GM21526 (cell line): ENCODE data around the gene FUT8.
"Not testable (repeated sequence)": the region's sequence is repeated elsewhere in the genome, so short reads cannot be mapped to it uniquely, and the experiment has no call there.

ENCODE experiments used
- ATAC-seq: cut with Tn5 transposase; IDR thresholded peaks from one replicate; pipeline ENCODE4 v1.9.1; 2021; ENCODE audit warnings: moderate library complexity; ENCODE audit not compliant: unreplicated experiment, low FRiP score

The FUT8 gene

DNA sequence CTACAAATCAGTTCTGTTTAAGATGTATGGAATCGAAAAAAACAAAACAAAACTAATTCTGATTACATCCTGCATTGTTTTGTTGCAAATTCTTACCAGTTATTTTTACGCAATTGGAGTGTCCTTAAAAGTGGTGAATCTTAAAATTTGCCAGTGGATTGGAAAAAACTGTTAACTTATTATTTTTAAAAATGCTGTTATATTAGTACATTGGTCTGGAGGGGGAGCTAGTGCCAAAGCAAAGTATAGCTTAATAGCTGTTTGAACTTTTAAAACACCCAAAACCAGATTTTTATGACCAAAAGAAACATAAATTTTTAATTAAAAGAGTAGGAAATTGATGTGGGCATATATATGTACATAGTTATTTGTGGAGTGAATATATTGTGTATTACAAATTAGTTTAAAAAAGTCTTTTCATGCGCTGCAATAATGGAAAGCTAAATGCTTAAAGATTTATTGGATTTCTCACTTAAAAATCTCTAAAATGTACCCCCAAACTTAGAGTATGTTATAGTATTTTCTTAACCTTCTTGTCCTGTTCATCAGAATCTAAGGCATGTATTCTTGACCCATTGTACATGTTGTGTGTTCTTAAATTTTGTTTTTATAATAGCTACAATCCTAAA lies 2.5 kb downstream of the FUT8 start:
- ATAC-seq: no peak

DNA sequence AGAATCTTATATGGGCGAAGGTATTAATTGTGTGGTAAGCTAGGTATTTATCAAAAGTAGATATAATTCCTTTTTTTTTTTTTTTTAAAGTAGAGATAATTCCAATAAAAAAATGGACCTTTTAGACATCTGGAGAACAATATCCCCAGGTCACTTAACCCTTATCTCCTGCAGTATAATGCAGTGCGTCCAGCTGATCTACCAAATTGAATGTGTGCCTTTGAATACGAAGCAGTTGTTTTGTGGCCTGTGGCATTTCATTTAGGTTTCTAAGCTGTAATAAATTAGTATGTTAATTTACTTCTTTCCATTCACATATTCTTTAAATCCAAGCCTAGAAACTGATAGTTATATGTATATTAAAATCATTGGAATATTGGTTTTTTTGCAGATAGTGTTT lies 3.1 kb downstream of the FUT8 start:
- ATAC-seq: no peak

DNA sequence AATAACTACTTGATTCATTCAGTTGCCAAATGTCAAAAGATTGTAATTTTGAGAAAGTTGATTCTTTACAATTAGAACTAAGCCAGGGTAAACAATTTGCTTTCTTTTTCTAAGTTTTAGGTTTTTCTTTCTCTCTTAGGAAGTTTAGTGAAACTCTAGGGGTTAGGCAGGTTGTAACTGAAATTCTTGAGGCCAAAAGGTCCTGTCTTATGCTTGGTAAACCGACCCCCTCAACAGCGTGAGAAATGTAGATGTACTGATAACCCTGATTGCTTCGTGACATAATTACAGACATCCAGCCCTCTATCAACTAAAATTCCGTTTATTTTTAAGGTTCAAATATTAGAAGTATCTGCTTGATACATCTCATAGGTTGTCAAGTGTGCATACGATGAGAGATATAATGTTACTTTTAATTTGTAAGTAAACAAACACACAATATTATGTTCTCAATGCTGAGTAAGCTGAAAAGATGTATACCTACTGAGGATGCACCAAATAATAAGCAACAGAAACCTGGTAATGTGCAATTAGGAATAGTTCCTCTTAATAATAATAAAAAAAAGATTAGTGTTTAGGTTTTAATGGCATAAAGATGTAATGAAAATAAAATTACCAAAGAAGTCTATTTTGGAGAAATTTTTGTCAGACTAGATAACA lies 7.2 kb downstream of the FUT8 start:
- no peak for ATAC-seq

DNA sequence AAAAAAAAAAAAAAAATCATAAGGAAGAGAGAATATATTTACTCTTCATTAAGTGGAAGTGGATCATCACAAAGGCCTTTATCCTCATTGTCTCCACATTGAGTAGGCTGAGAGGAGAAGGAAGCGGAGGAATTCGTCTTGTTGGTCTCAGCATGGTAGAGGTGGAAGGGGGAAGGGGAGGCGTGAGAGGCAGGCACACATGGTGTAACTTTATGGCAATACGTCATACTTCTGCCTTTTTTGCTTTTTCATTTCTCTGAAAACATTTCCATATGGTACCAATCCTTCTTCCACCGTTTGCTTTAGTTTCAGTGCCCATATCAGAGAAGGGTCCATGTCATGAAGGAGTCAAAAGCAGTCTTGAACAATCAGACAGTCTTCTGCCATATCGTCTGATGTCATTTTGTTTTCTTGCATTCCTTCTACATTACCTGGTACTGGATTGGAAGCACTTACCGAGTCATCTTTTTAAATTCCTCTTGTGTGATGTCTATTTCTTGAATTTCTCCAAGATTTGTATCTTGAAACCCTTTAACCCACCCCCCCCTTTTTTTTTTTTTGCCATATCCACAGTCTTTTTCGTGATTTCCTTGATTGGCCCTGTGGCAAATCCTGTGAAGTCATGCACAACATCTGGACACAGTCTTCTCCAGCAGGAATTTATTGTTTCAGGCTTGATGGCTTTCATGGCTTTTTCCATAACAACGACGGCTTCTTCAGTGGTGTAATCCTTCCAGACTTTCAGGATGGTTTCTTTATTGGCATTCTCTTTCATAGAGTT lies 8.9 kb downstream of the FUT8 start:
- ATAC-seq: no peak

DNA sequence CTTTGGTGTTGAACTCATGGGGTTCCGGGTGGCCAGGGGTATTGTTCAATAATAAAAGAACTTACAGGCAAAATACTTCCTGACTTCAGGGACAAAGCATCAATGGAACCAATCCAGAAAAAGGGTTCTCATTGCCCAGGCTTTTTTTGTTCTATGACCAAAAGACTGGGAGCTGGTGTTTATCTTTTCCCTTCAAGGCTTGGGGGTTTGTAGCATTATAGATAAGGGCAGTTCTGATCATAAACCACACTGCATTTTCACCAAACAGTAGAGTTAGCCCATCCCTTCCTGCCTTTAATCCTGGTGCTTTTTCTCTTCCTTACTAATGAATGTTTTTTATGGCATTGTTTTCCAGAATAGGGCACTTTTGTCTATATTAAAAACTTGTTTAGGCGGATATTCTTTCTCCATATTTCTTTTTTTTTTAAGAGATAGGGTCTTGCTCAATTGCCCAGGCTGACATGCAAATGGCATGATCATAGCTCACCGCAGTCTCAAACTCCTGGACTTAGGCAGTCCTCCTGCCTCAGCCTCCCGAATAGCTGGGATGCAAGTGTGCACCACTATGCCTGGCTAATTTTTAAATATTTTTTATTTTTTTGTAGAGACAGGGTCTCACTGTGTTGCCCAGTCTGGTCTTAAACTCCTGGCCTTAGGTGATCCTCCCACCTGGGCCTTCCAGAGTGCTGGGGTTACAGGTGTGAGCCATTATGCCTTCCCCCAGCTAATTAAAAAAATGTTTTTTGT lies 9.7 kb downstream of the FUT8 start:
- ATAC-seq: no peak

DNA sequence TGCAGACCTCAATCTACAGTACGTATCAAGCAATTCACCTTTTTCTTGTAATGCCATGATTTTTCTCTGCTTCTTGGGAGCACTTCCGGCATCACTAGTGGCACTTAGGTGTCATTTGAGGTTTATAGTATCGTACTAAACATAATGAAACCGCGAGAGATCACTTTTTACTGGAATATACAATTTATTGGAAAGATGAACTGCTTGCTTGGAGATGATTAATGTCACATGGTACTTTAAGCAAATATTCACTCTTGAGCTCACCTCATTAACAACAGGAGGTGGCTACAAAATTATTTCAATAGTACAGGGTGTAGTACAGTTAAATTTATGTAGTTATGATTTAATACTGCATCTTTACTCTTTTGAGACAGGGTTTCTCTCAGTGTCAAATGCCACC lies 11.5 kb downstream of the FUT8 start:
- no peak for ATAC-seq

DNA sequence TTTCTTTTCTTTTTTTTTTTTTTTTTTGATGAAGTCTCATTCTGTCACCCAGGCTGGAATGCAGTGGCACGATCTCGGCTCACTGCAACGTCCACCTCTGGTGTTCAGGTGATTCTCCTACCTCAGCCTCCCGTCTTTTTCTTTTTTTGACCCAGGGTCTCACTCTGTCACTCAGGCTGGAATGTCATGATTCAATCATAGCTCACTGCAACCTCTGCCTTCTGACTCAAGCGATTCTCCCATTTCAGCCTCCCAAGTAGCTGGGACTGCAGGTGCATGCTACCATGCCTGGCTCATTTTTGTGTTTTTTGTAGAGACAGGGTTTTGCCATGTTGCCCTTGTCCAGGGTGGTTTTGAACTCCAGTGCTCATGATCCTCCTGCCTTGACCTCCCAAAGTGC lies 12.0 kb downstream of the FUT8 start:
- no peak for ATAC-seq

DNA sequence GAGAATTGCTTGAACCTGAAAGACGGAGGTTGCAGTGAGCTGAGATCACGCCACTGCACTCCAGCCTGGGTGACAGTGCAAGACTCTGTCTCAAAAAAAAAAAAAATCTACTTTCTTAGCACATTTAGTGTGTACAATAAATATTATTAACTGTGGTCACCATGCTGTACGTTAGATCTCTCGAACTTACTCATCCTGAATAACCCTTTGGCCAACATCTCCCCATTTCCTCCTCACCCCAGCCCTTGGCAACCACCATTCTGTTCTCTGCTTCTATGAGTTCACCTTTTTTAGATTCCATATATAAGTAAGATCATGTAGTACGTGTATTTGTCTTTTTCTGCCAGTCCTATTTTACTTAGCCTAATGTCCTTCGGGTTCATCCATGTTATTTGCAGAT lies 13.4 kb downstream of the FUT8 start:
- ATAC-seq: no peak

DNA sequence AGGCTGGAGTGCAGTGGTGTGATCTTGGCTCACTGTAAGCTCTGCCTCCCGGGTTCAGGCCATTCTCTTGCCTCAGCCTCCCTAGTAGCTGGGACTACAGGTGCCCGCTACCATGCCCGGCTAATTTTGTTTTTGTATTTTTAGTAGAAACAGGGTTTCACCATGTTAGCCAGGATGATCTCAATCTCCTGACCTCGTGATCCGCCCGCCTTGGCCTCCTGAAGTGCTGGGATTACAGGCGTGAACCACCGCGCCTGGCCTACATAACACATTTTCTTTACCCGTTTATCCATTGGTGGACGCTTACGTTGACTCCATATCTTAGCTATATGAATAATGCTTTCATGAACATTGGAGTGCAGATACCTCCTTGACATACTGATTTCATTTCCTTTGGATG lies 14.4 kb downstream of the FUT8 start:
- ATAC-seq: not testable (repeated sequence)

DNA sequence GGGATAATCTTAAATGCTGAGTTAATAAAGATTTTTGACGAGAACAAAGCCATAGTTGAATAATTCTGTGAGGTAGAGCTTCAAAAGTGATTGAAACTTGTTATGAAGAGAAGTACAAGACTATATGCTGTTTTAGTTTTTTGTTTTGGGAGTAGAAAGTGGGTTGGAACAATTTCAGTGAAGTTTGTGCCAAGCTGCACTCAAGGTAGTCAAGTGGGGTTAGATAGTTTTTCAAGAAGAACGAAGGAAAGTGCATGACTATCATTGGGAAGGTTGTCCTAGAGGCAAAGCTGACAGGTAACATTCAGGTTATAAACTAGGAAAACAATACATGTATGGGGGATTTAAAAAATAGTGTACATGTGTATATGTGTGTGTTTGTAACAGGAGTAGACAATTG lies 16.2 kb downstream of the FUT8 start:
- ATAC-seq: no peak

DNA sequence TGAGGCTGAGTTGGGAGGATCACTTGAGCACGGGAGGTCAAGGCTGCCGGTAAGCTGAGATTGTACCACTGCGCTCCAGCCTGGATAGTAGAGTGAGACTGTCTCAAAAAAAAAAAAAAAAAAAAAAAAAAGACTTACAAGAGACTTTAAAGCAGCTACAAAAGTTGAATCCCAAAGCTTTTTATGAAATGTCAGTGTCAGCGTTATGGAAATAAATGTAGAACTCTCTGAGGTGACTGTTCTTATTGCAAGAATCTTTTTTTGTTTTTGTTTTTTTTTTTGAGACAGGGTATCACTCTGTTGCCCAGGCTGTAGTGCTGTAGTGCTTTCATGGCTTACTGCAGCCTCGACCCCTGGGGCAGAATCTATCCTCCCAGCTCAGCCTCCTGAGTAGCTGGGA lies 17.2 kb downstream of the FUT8 start:
- ATAC-seq: no peak

DNA sequence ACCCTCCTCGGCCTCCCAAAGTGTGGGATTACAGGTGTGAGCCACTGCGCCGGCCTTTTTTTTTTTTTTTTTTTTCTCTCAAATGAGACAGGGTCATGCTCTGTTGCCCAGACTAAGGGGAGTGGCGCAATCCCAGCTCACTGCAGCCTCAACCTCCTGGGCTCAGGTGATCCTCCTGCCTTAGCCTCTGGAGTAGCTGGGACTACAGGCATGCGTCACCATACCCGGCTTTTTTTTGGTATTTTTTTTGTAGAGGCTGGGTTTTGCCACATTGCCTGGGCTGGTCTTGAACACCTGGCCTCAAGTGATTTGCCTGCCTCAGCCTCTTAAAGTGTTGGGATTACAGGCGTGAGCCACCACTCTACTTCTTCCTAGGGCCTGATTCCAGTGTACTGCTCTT lies 18.7 kb downstream of the FUT8 start:
- ATAC-seq: no peak

DNA sequence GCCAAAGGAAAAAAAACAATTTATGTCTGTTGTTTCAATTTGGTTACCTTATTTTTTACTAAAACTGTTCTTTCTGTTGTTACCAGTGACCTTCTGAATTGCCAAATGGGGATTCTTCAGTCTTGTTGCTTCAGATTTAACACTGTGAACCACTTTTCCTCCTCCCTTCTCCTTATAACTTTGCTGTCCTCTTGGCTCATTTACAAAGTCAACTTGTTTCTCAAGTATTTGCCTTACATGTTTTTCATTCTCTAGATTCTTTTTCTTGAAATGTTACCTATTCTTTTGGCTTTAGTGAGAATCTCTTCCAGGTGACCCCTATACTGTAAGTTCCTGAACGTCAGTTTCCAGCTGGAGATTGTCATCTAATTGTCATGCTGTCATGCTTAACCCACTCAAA lies 19.4 kb downstream of the FUT8 start:
- no peak for ATAC-seq

DNA sequence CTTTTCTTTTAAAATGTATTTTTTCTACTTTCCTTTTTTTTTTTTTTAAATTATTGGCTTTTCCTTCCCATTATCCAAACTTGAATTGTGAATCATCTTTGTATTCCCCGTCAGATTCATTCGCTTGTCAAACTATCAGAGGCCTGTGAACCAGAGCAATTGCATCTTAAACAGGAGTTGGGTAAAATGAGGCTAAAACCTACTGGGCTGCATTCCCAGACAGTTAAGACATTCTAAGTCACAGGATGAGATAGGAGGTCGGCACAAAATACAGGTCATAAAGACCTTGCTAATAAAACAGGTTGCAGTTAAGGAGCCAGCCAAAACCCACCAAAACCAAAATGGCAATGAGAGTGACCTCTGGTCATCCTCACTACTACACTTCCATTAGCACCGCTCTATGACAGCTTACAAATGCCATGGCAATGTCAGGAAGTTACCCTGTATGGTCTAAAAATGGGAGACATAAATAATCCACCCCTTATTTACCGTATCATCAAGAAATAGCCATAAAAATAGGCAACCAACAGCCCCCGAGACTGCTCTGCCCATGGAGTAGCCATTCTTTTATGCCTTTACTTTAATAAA lies 19.9 kb downstream of the FUT8 start:
- ATAC-seq: no peak

DNA sequence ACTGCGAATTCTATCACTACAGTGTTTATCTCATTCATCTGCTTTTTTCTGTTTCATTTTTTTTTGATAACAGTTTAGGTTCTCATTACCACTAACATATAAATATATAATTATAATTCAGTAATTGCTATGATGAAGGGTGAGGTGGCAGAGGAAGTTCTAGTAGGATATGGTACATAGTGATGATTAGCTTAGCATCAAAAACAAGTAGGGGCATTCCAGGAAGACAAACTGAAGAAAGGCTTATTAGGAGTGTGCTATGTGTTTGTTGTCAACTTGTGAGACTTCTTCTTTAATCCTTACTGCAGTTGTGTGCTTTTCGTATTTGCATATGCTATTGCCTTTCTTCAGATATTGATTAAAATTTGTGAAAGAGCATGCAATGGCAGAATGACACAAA lies 20.6 kb downstream of the FUT8 start:
- ATAC-seq: no peak

DNA sequence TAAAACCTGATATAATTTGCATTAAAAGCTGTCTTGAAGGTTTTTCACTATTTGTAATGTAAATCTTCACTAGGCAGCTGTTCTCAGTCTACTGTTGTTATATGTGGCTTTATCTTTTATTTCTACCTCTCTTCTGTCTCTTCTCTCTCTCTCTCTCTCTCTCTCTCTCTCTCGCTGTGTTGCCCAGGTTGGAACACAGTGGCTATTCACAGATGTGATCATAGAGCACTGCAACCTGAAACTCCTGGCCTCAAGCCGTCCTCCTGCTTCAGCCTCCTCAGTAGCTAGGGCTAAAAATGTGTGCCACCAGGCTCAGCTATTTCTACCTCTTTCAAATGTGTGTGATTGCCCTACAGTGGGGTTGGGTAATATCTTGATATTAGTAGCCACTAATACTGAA lies 21.1 kb downstream of the FUT8 start:
- no peak for ATAC-seq

DNA sequence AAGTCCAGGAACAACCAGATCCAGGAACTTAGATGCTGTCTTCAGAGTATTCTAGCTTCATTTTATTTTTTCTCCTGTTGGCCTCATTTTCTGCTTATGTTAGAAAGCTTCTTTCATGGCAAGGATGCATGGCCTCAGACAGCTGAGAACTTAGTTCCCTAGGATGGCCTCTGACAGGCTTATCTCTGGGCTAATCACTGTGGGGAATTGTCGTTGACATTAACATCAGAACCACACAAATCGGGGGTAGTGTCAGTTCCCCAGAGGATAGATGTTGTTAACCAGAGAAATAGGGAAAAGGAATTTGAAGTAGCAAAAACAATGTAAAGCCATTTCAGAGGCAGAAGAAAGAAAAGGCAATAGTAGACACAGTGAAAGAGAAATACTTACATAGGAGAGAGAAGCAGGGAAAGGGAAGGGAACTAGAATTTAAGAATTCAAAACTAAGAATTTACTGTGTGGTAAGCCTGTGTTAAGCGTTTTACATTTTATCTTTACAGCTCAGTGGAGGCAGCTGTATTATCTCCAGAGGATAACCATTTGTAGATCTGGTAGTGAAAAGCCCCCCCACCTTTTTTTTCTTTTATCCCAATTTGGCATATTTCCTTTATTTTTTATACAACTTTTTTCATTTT lies 21.8 kb downstream of the FUT8 start:
- ATAC-seq: no peak

DNA sequence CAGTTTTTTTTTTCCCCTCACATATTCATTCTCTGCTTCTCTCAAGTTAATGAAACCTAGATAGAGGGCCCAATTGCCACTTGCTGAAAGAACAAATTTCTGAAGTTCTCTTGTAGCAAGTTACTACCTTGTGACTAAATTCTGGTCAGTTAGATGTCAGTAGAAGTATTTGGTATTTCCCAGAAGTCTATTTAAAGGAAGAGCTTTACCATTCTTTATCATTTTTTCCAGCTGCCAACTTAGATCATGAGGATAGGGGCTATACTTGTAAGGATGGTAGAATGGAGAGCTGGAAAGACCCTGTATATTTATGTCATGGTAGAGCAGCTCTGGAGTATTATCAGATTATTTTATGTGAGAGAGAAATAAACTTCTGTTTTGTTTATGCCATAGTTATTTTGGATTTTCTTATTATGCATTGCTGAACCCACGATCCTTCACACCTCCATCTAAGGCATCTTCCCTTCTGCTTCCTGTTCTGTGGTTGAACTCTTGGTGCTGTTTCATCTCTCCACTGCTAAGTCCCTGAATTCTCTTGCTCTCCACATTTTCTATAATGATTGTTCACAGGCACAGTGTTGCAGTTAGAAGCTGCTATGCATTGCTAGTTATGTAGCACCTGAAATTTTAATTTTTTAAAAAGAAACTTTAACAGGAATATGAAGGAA lies 25.9 kb downstream of the FUT8 start:
- ATAC-seq: no peak

DNA sequence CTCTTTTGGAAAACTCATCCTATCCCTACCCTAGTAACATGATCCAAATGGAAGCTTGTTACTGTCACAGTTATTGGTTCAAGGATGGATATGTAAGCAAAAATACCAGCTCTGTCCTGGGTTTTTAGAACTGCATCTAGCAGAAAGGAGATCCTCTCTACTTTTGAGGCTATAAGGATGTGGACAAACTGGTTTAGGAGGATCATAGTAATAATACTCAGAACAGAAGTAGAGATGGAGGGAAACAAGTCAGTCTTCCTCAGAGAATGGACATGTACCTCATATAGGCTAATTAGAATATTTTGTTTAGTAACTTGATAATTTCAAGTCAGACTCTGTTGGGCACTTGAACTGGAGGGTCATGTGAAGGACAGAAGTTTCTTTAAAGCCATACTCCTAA lies 26.6 kb downstream of the FUT8 start:
- ATAC-seq: no peak

DNA sequence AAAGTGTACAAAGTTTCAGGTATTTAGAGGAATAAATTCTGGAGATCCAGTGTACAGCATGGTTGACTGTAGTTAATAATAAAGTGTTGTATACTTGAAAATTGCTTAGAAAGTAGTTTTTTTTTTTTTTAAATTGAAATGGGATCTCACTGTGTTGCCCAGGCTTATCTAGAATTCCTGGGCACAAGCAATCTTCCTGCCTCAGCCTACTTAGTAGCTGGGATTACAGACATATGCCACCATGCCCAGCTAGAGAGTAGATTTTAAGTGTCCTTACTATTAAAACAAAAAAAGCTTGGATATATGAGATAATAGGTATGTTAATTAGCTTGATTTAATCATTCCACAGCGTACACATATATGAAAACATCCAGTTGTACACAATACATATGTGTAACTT lies 27.7 kb downstream of the FUT8 start:
- no peak for ATAC-seq
